K562 (cell line): Measurements from ENCODE around the gene NIPBL. TPM values are rescaled to one million over a fixed set of nuclear protein-coding genes. Genes with fewer than 3 reads are reported as not detected.

Experiments
- ATAC-seq: fragments of 200-7000 bp; cut with Tn5 transposase; 3 replicates; pipeline ENCODE4 v1.9.1; 2020; ENCODE audit warnings: moderate library complexity
- BruUV-seq: library from RNA; stranded (reverse); fragments of 400-500 nt; replicated peaks from 2 replicates; lab custom pipeline; 2021; lab: Mats Ljungman, UMichigan
- CTCF ChIA-PET: fragments of 300-600 bp; formaldehyde crosslinking; extraction: SDS; loops from one replicate; lab custom pipeline; 2021; ENCODE audit warnings: low intra/inter-chr PET ratio; lab: Yijun Ruan, JAX
- POLR2A ChIA-PET: fragments of 300-600, 350-650 bp; sonication (Branson Sonifier 250); formaldehyde crosslinking; extraction: SDS; loops from one replicate; lab custom pipeline; 2021; ENCODE audit warnings: antibody characterized with exemption, inconsistent platforms; lab: Yijun Ruan, JAX
- DNase-seq, 4 experiments: peaks; one replicate each; pipeline versions ENCODE4 v3.0.0 to v3.0.0-alpha.2; 2011 to 2018; ENCODE audit warnings: low spot score in 3 of 4, mixed read lengths in 3 of 4; ENCODE audit errors: extremely low read depth in 1 of 4
- FAIRE-seq: peaks from 2 replicates; lab custom pipeline; 2011; peaks lifted over from hg19 to GRCh38; lab: Jason Lieb, UNC
- H2AFZ ChIP-seq: 2 replicates; pipeline ENCODE4 v1.6.0; 2011; ENCODE audit warnings: low read depth, low read length, control low read depth, inconsistent platforms
- H3K27ac ChIP-seq: fragments of 200-600 bp; 3 replicates; pipeline ENCODE4 v1.8.0; 2011; ENCODE audit warnings: low read depth, mild to moderate bottlenecking, control low read depth, inconsistent platforms, low read length, moderate library complexity, mixed read lengths; ENCODE audit errors: extremely low read depth
- H3K27me3 ChIP-seq, 2 experiments: fragments of 300-600 bp in 1 of 2; 2 replicates in 1 of 2; 3 replicates in 1 of 2; pipeline versions ENCODE4 v1.6.0 to v1.8.0; 2011; ENCODE audit warnings: inconsistent platforms in 2 of 2, low read length in 2 of 2, mild to moderate bottlenecking in 1 of 2, mixed read lengths in 1 of 2, moderate library complexity in 1 of 2; ENCODE audit not compliant: control insufficient read depth in 2 of 2, insufficient read depth in 2 of 2
- H3K36me3 ChIP-seq: fragments of 300-600 bp; 3 replicates; pipeline ENCODE4 v1.8.0; 2011; ENCODE audit warnings: mild to moderate bottlenecking, low read length, inconsistent platforms; ENCODE audit not compliant: control insufficient read depth, insufficient read depth
- H3K4me1 ChIP-seq, 2 experiments: fragments of 200-600 bp in 1 of 2; replicated peaks in 1 of 2; 2 replicates in 1 of 2; 3 replicates in 1 of 2; pipeline versions ENCODE4 v1.5.1 to v1.8.0; 2011; ENCODE audit warnings: inconsistent platforms in 2 of 2, low read length in 2 of 2, mild to moderate bottlenecking in 1 of 2, mixed read lengths in 1 of 2, moderate library complexity in 1 of 2; ENCODE audit not compliant: control insufficient read depth in 2 of 2, insufficient read depth in 2 of 2
- H3K4me2 ChIP-seq: 2 replicates; pipeline ENCODE4 v1.6.1; 2011; ENCODE audit warnings: low read length, control low read depth, inconsistent platforms, mixed read lengths; ENCODE audit not compliant: insufficient read depth
- H3K4me3 ChIP-seq: fragments of 200-600 bp; sonication (generic), shearing (Covaris generic); 2 replicates; pipeline ENCODE4 v1.5.1; 2016; ENCODE audit warnings: control low read depth, inconsistent platforms
- H3K79me2 ChIP-seq: fragments of 200-600 bp; 3 replicates; pipeline ENCODE4 v1.8.0; 2011; ENCODE audit warnings: low read length, inconsistent platforms; ENCODE audit not compliant: control insufficient read depth, insufficient read depth
- H3K9ac ChIP-seq, 2 experiments: 2 replicates each; pipeline versions ENCODE4 v1.6.0 to v1.6.1; 2011; ENCODE audit warnings: low read depth in 2 of 2, low read length in 2 of 2, control low read depth in 1 of 2, inconsistent platforms in 1 of 2, mild to moderate bottlenecking in 1 of 2, mixed read lengths in 1 of 2; ENCODE audit not compliant: insufficient read depth in 1 of 2
- H3K9me1 ChIP-seq: one replicate; pipeline ENCODE4 v1.6.0; 2011; ENCODE audit warnings: inconsistent platforms, mild to moderate bottlenecking, low read length, moderate library complexity; ENCODE audit not compliant: control insufficient read depth, insufficient read depth
- H3K9me3 ChIP-seq: replicated peaks from 2 replicates; pipeline ENCODE4 v1.5.1; 2011; ENCODE audit warnings: low read depth, low read length, inconsistent platforms; ENCODE audit not compliant: control insufficient read depth, insufficient read depth
- H4K20me1 ChIP-seq: replicated peaks from 2 replicates; pipeline ENCODE4 v1.6.1; 2011; ENCODE audit warnings: low read length, inconsistent platforms, mixed read lengths; ENCODE audit not compliant: control insufficient read depth, insufficient read depth
- CHD1 ChIP-seq: fragments of 200-600 bp; sonication (generic); IDR thresholded peaks from one replicate; pipeline ENCODE4 v1.6.1; 2012; ENCODE audit warnings: mild to moderate bottlenecking, moderate library complexity, low read length, inconsistent platforms
- CXXC5 ChIP-seq: fragments of 250-450 bp; sonication (Bioruptor Pico); IDR thresholded peaks from 2 replicates; pipeline ENCODE4 v1.8.0; 2022; ENCODE audit warnings: inconsistent platforms, mild to moderate bottlenecking, moderate library complexity
- ELF1 ChIP-seq: fragments of 200-800 bp; sonication (Bioruptor generic); IDR thresholded peaks from 2 replicates; pipeline ENCODE4 v1.6.1; 2016; ENCODE audit warnings: missing genetic modification characterization, missing compliant biosample characterization
- FOXA1 ChIP-seq: fragments of 450-650 bp; IDR thresholded peaks from 2 replicates; pipeline ENCODE4 v1.6.1; 2016; ENCODE audit warnings: mild to moderate bottlenecking, borderline replicate concordance
- FOXK2 ChIP-seq, 2 experiments: fragments of 450-650 bp; IDR thresholded peaks in 1 of 2; conservative IDR thresholded peaks in 1 of 2; 2 replicates each; pipeline ENCODE4 v1.6.1; 2016; ENCODE audit warnings: low read depth in 2 of 2, mild to moderate bottlenecking in 1 of 2
- GTF2E2 ChIP-seq: fragments of 200-800 bp; sonication (Bioruptor generic); IDR thresholded peaks from 2 replicates; pipeline ENCODE4 v1.6.1; 2016; ENCODE audit warnings: missing genetic modification characterization, missing compliant biosample characterization
- ILF3 ChIP-seq: fragments of 450-650 bp; IDR thresholded peaks from 2 replicates; pipeline ENCODE4 v1.6.1; 2018; ENCODE audit warnings: antibody characterized with exemption, mild to moderate bottlenecking, moderate library complexity, borderline replicate concordance
- KAT7 ChIP-seq: sonication (generic); formaldehyde crosslinking; IDR thresholded peaks from 2 replicates; pipeline ENCODE4 v1.8.0; 2022; ENCODE audit warnings: missing genetic modification reagents, mild to moderate bottlenecking, borderline replicate concordance
- KDM1A ChIP-seq, 2 experiments: fragments of 450-650 bp; IDR thresholded peaks; 2 replicates each; pipeline ENCODE4 v1.6.1; 2016; ENCODE audit warnings: mild to moderate bottlenecking in 2 of 2
- MCM5 ChIP-seq: fragments of 450-650 bp; IDR thresholded peaks from 2 replicates; pipeline ENCODE4 v1.6.1; 2016; ENCODE audit warnings: low read depth
- POLR2AphosphoS5 ChIP-seq: IDR thresholded peaks from 2 replicates; pipeline ENCODE4 v1.6.1; 2011; ENCODE audit warnings: mild to moderate bottlenecking, low read depth, low read length, moderate library complexity; ENCODE audit not compliant: control insufficient read depth, insufficient read depth
- RBFOX2 ChIP-seq: fragments of 200-400 bp; formaldehyde crosslinking; IDR thresholded peaks from 2 replicates; pipeline ENCODE4 v1.6.1; 2017; ENCODE audit warnings: low read depth, mild to moderate bottlenecking, low read length, moderate library complexity
- RBM25 ChIP-seq: fragments of 200-400 bp; formaldehyde crosslinking; IDR thresholded peaks from 2 replicates; pipeline ENCODE4 v1.6.1; 2018; ENCODE audit warnings: low read length, low read depth, moderate library complexity; ENCODE audit not compliant: severe bottlenecking
- ZNF324 ChIP-seq: fragments of 250-450 bp; sonication (Bioruptor Pico); IDR thresholded peaks from 2 replicates; pipeline ENCODE4 v1.4.0; 2020; ENCODE audit warnings: mild to moderate bottlenecking
- WGBS: fragments of 100-300 bp; shearing (Covaris generic); methylation state at CpG from one replicate; pipeline ENCODE4 v1.1.6; 2016; ENCODE audit warnings: low coverage, mixed read lengths; ENCODE audit not compliant: insufficient coverage; ENCODE audit errors: missing lambda C conversion rate; 5-methylcytosine and 5-hydroxymethylcytosine counted together
- in situ Hi-C: fragments of 300-500 bp; cut with MboI; formaldehyde crosslinking; loops from 4 replicates; pipeline ENCODE4 v1.15.0; 2018; ENCODE audit warnings: inconsistent platforms, mixed read lengths
- intact Hi-C: fragments of 100-400 bp; cut with micrococcal nuclease; formaldehyde crosslinking; loops from 2 replicates; pipeline ENCODE4 v1.14.2; 2022
- polyA plus RNA-seq, 8 experiments: library from polyadenylated mRNA; depleted of rRNA in 4 of 8; stranded (reverse) in 5 of 8; unstranded in 3 of 8; fragments of >200 nt; fragmentation: Nextera tagmentation in 2 of 8; fragmentation: Illumina TruSeq in 1 of 8; extraction: Ambion mirVana in 2 of 8; extraction: Trizol in 1 of 8; gene quantifications; 2 replicates each; pipeline versions ENCODE4 v1.2.1 to v1.2.3, GENCODE V29; 2011 to 2014; ENCODE audit warnings: inconsistent platforms in 1 of 8, missing spikeins in 1 of 8
- total RNA-seq, 7 experiments: library from RNA; depleted of rRNA in 6 of 7; stranded (reverse); fragments of >200 nt in 6 of 7; fragmentation: Illumina TruSeq in 2 of 7; extraction: Trizol in 2 of 7; gene quantifications; 2 replicates each; pipeline versions ENCODE4 v1.2.1 to v1.2.3, GENCODE V29; 2011 to 2021; ENCODE audit warnings: low replicate concordance in 1 of 7

NIPBL gene
- total and polyA plus RNA-seq, 9 of the 15 experiments (the other 6 are each of a cell fraction or from before 2014, with no cell fraction given): 12.9 to 56.7 (median 38.9) TPM

GRCh38 chr5:37047947-37048346, 171.4 kb downstream of the NIPBL start:
- CTCF ChIA-PET: no interaction called here
- peak in 1 of 4 experiments; percentile 12 for DNase-seq
- no peak overlapping the region for H2AFZ ChIP-seq
- no peaks in the 10 kb centered on the region for H3K4me1 ChIP-seq
- intact Hi-C loops: no loop called here
- H3K9me1 ChIP-seq: no peaks in the 10 kb centered on the region
- no peaks in the 10 kb centered on the region for H4K20me1 ChIP-seq
- POLR2A ChIA-PET: no interaction called here
- H3K36me3 ChIP-seq: peaks cover 82% of the 10 kb centered on the region
- H3K9ac ChIP-seq: no peak overlapping the region
- H3K4me2 ChIP-seq: no peak overlapping the region
- TF ChIP-seq FOXK2 (conservative IDR thresholded peaks at IDR 0.05 in 1 of 2, IDR thresholded peaks at IDR 0.05 in 1 of 2; ENCODE audit: low read depth in 2 of 2) (no peak), ILF3 (no peak), KDM1A (IDR thresholded peaks at IDR 0.05) (peak in 1 of 2 experiments; percentile 15; a peak in 1 of 4 replicates), RBM25 (peak; percentile 87)
- TF ChIP-seq, all 486 proteins: peak for 2
- H3K9me3 ChIP-seq: no peaks in the 10 kb centered on the region
- no peaks in the 10 kb centered on the region for H3K27me3 ChIP-seq
- no peak overlapping the region for H3K4me3 ChIP-seq
- ATAC-seq (no peak), FAIRE-seq (no peak)
- in situ Hi-C loops: no loop called here
- no peak overlapping the region for H3K27ac ChIP-seq
- BruUV-seq: no TSS peak
- H3K79me2 ChIP-seq: no peaks in the 10 kb centered on the region

- no peaks in the 10 kb centered on the region for H3K4me1 ChIP-seq
- CTCF ChIA-PET: no interaction called here
- no peak for ATAC-seq
- H3K4me2 ChIP-seq: no peak overlapping the region
- DNase-seq: no peak
- no peaks in the 10 kb centered on the region for H3K9me1 ChIP-seq
- 94% methylated on average over 2 of the region's 2 CpGs for WGBS
- POLR2A ChIA-PET: no interaction called here
- TF ChIP-seq CXXC5 (CRISPR knock-in tag): no peak
- no peak for TF ChIP-seq MCM5
- TF ChIP-seq KAT7 (CRISPR knock-in tag): no peak
- TF ChIP-seq GTF2E2: no peak
- no peak for TF ChIP-seq CHD1
- no peak for TF ChIP-seq ELF1 (tag)
- TF ChIP-seq ZNF324 (CRISPR knock-in tag): no peak
- no peak for TF ChIP-seq FOXA1
- TF ChIP-seq RBFOX2: no peak
- no peak for TF ChIP-seq POLR2AphosphoS5
- TF ChIP-seq, all 486 proteins: peak for 0
- H3K27me3 ChIP-seq: no peaks in the 10 kb centered on the region
- H3K4me3 ChIP-seq: no peak overlapping the region
- peaks cover 72% of the 10 kb centered on the region for H3K36me3 ChIP-seq
- BruUV-seq: no TSS peak
- no peaks in the 10 kb centered on the region for H3K9me3 ChIP-seq
- in situ Hi-C loops (no loop called here), intact Hi-C loops (no loop called here)
- no peak overlapping the region for H3K9ac ChIP-seq
- no peaks in the 10 kb centered on the region for H3K79me2 ChIP-seq
- H2AFZ ChIP-seq: no peak overlapping the region
- no peak for FAIRE-seq
- H4K20me1 ChIP-seq: no peaks in the 10 kb centered on the region
- H3K27ac ChIP-seq: no peak overlapping the region
These were observed 177.8 kb downstream of the NIPBL start for GRCh38 chr5:37054391-37054790.
